HEK293 (cell line): ENCODE measurements around the gene PPP2R3A.

Experiments used
- CTCF ChIA-PET: fragments of 350-600 bp; formaldehyde crosslinking; extraction: SDS; loops from one replicate; lab custom pipeline; 2021; ENCODE audit warnings: antibody characterized with exemption; lab: Yijun Ruan, JAX
- POLR2A ChIA-PET: fragments of 300-600 bp; formaldehyde crosslinking; extraction: SDS; loops from one replicate; lab custom pipeline; 2020; ENCODE audit warnings: antibody characterized with exemption, inconsistent platforms; lab: Yijun Ruan, JAX
- H3K27ac ChIP-seq: fragments of 200-500 bp; sonication (Bioruptor generic); 2 replicates; pipeline ENCODE4 v1.5.1; 2014; ENCODE audit warnings: low read depth, low read length, control low read depth, inconsistent platforms; ENCODE audit errors: extremely low read depth
- H3K36me3 ChIP-seq, 2 experiments: fragments of 200-500 bp in 1 of 2; sonication (Bioruptor generic) in 1 of 2; 1 replicate in 1 of 2; 2 replicates in 1 of 2; pipeline ENCODE4 v1.5.1; 2014 to 2017; ENCODE audit warnings: inconsistent platforms in 2 of 2, low read length in 2 of 2; ENCODE audit not compliant: control insufficient read depth in 2 of 2, insufficient read depth in 1 of 2
- H3K4me1 ChIP-seq: fragments of 200-500 bp; sonication (Bioruptor generic); 2 replicates; pipeline ENCODE4 v1.5.1; 2014; ENCODE audit warnings: mild to moderate bottlenecking, low read length, inconsistent platforms; ENCODE audit not compliant: control insufficient read depth, insufficient read depth
- H3K4me3 ChIP-seq: 2 replicates; pipeline ENCODE4 v1.5.1; 2011; ENCODE audit warnings: low read depth, mild to moderate bottlenecking, control low read depth, low read length, moderate library complexity
- H3K9me3 ChIP-seq: fragments of 200-500 bp; sonication (Bioruptor generic); 2 replicates; pipeline ENCODE4 v1.5.1; 2014; ENCODE audit warnings: low read depth, low read length, inconsistent platforms; ENCODE audit not compliant: control insufficient read depth, insufficient read depth
- GFI1B ChIP-seq: fragments of 450-650 bp; formaldehyde crosslinking; IDR thresholded peaks from 2 replicates; pipeline ENCODE4 v1.5.1; 2016; ENCODE audit warnings: missing biosample characterization, missing genetic modification characterization
- HOXC10 ChIP-seq: sonication (generic); formaldehyde crosslinking; IDR thresholded peaks from 2 replicates; pipeline ENCODE4 v1.8.1; 2023; ENCODE audit warnings: mild to moderate bottlenecking, missing genetic modification reagents
- IKZF3 ChIP-seq: fragments of 450-650 bp; IDR thresholded peaks from 2 replicates; pipeline ENCODE4 v1.5.0; 2018; ENCODE audit warnings: missing biosample characterization, mild to moderate bottlenecking, missing genetic modification characterization, moderate library complexity
- MEIS1 ChIP-seq: sonication (generic); formaldehyde crosslinking; IDR thresholded peaks from 2 replicates; pipeline ENCODE4 v1.8.1; 2022; ENCODE audit warnings: missing genetic modification reagents, mild to moderate bottlenecking, borderline replicate concordance
- PRDM10 ChIP-seq: fragments of 450-650 bp; formaldehyde crosslinking; IDR thresholded peaks from 2 replicates; pipeline ENCODE4 v1.5.1; 2016; ENCODE audit warnings: missing biosample characterization, missing genetic modification characterization
- SP2 ChIP-seq: fragments of 450-650 bp; formaldehyde crosslinking; IDR thresholded peaks from 2 replicates; pipeline ENCODE4 v1.5.1; 2016; ENCODE audit warnings: missing biosample characterization, missing genetic modification characterization
- TCF7L2 ChIP-seq: IDR thresholded peaks from 2 replicates; pipeline ENCODE4 v1.6.1; 2011; ENCODE audit warnings: low read depth, mild to moderate bottlenecking, inconsistent platforms, low read length, moderate library complexity, borderline replicate concordance
- WT1 ChIP-seq: fragments of 450-650 bp; formaldehyde crosslinking; IDR thresholded peaks from 2 replicates; pipeline ENCODE4 v1.5.1; 2016; ENCODE audit warnings: missing biosample characterization, missing genetic modification characterization
- ZBTB6 ChIP-seq: fragments of 450-650 bp; formaldehyde crosslinking; IDR thresholded peaks from 2 replicates; pipeline ENCODE4 v1.5.1; 2017; ENCODE audit warnings: missing biosample characterization, missing genetic modification characterization
- ZEB2 ChIP-seq: fragments of 450-650 bp; formaldehyde crosslinking; IDR thresholded peaks from 2 replicates; pipeline ENCODE4 v1.5.1; 2016; ENCODE audit warnings: missing biosample characterization, missing genetic modification characterization
- ZNF155 ChIP-seq: fragments of 450-650 bp; formaldehyde crosslinking; IDR thresholded peaks from 2 replicates; pipeline ENCODE4 v1.5.1; 2016; ENCODE audit warnings: missing biosample characterization, missing genetic modification characterization
- ZNF169 ChIP-seq: fragments of 450-650 bp; formaldehyde crosslinking; IDR thresholded peaks from 2 replicates; pipeline ENCODE4 v1.5.1; 2016; ENCODE audit warnings: missing biosample characterization, missing genetic modification characterization
- ZNF2 ChIP-seq: fragments of 450-650 bp; formaldehyde crosslinking; IDR thresholded peaks from 2 replicates; pipeline ENCODE4 v1.5.1; 2016; ENCODE audit warnings: missing biosample characterization, missing genetic modification characterization
- ZNF23 ChIP-seq: fragments of 450-650 bp; formaldehyde crosslinking; IDR thresholded peaks from 2 replicates; pipeline ENCODE4 v1.5.1; 2016; ENCODE audit warnings: missing biosample characterization, missing genetic modification characterization, borderline replicate concordance
- ZNF239 ChIP-seq: fragments of 450-650 bp; formaldehyde crosslinking; IDR thresholded peaks from 2 replicates; pipeline ENCODE4 v1.5.1; 2016; ENCODE audit warnings: missing biosample characterization, missing genetic modification characterization
- ZNF311 ChIP-seq: fragments of 450-650 bp; formaldehyde crosslinking; IDR thresholded peaks from 2 replicates; pipeline ENCODE4 v1.5.1; 2017; ENCODE audit warnings: missing biosample characterization, missing genetic modification characterization, borderline replicate concordance
- ZNF416 ChIP-seq: fragments of 450-650 bp; formaldehyde crosslinking; IDR thresholded peaks from 2 replicates; pipeline ENCODE4 v1.5.1; 2016; ENCODE audit warnings: missing biosample characterization, missing genetic modification characterization
- ZNF514 ChIP-seq: fragments of 450-650 bp; formaldehyde crosslinking; IDR thresholded peaks from 2 replicates; pipeline ENCODE4 v1.5.1; 2016; ENCODE audit warnings: missing biosample characterization, missing genetic modification characterization
- ZNF529 ChIP-seq: fragments of 450-650 bp; formaldehyde crosslinking; IDR thresholded peaks from 2 replicates; pipeline ENCODE4 v1.5.1; 2017; ENCODE audit warnings: missing genetic modification characterization, missing biosample characterization; ENCODE audit not compliant: insufficient replicate concordance
- ZNF654 ChIP-seq: fragments of 450-650 bp; formaldehyde crosslinking; IDR thresholded peaks from 2 replicates; pipeline ENCODE4 v1.5.1; 2016; ENCODE audit warnings: low read depth, missing biosample characterization, missing genetic modification characterization
- ZNF664 ChIP-seq: fragments of 450-650 bp; formaldehyde crosslinking; IDR thresholded peaks from 2 replicates; pipeline ENCODE4 v1.5.1; 2016; ENCODE audit warnings: missing biosample characterization, missing genetic modification characterization
- ZNF670 ChIP-seq: fragments of 450-650 bp; formaldehyde crosslinking; IDR thresholded peaks from 2 replicates; pipeline ENCODE4 v1.5.1; 2016; ENCODE audit warnings: missing biosample characterization, missing genetic modification characterization, low read depth
- ZNF776 ChIP-seq: fragments of 450-650 bp; formaldehyde crosslinking; IDR thresholded peaks from 2 replicates; pipeline ENCODE4 v1.5.0; 2017; ENCODE audit warnings: missing biosample characterization, missing genetic modification characterization, borderline replicate concordance
- ZNF791 ChIP-seq: fragments of 450-650 bp; formaldehyde crosslinking; IDR thresholded peaks from 2 replicates; pipeline ENCODE4 v1.5.1; 2016; ENCODE audit warnings: missing biosample characterization, missing genetic modification characterization
- ZNF830 ChIP-seq: fragments of 450-650 bp; IDR thresholded peaks from 2 replicates; pipeline ENCODE4 v1.5.0; 2018; ENCODE audit warnings: missing biosample characterization, missing genetic modification characterization, low read depth, mild to moderate bottlenecking, moderate library complexity
- TF ChIP-seq, protein P1 (sequence below): fragments of 450-650 bp; formaldehyde crosslinking; IDR thresholded peaks from 2 replicates; pipeline ENCODE4 v1.5.1; 2017; ENCODE audit warnings: missing biosample characterization, missing genetic modification characterization

Gene PPP2R3A

DNA sequence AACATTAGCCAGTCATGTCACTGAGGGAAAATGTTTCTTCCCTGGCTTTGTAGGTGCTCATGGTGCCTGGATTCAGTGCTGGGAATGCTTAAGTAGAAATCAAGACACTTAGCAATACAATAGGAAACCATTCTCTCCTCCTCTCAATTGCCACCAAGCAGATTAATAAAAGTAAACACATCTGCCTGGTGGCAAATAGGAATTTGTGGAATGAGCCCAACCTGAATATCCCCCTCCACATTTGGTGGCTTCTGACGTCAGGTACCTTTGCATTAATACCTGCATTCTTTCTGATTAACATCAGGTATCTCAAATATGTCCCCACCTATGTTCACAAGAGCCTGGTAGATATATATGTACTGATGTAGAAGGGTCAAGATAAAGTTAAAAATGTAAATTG lies 42.7 kb downstream of the PPP2R3A start:
- POLR2A ChIA-PET: no interaction called here
- H3K9me3 ChIP-seq: no peaks in the 10 kb centered on the region
- no peak overlapping the region for H3K27ac ChIP-seq
- H3K36me3 ChIP-seq: no peaks in the 10 kb centered on the region
- TF ChIP-seq ZNF664 (tag by site-specific recombination) (no peak), ZNF239 (no peak), ZNF23 (tag by site-specific recombination) (no peak), WT1 (tag by site-specific recombination) (no peak), ZNF416 (tag by site-specific recombination) (no peak), TCF7L2 (no peak)
- no peaks in the 10 kb centered on the region for H3K4me1 ChIP-seq
- no peak overlapping the region for H3K4me3 ChIP-seq
- CTCF ChIA-PET: no interaction called here

GRCh38 chr3:136008732-136009470 lies 43.4 kb downstream of the PPP2R3A start:
- no peaks in the 10 kb centered on the region for H3K36me3 ChIP-seq
- no peak for TF ChIP-seq ZBTB6 (tag by site-specific recombination)
- TF ChIP-seq ZNF2 (tag by site-specific recombination): no peak
- TF ChIP-seq ZNF654: no peak
- TF ChIP-seq ZNF791 (tag by site-specific recombination): no peak
- TF ChIP-seq ZNF514 (tag by site-specific recombination): no peak
- no peak for TF ChIP-seq ZNF670 (tag by site-specific recombination)
- no peak for TF ChIP-seq ZNF529 (tag by site-specific recombination)
- TF ChIP-seq ZNF776 (tag by site-specific recombination): no peak
- TF ChIP-seq ZNF830 (tag by site-specific recombination): no peak
- H3K27ac ChIP-seq: no peak overlapping the region
- no peaks in the 10 kb centered on the region for H3K4me1 ChIP-seq
- POLR2A ChIA-PET: no interaction called here
- no peak overlapping the region for H3K4me3 ChIP-seq
- CTCF ChIA-PET: no interaction called here
- H3K9me3 ChIP-seq: no peaks in the 10 kb centered on the region

DNA sequence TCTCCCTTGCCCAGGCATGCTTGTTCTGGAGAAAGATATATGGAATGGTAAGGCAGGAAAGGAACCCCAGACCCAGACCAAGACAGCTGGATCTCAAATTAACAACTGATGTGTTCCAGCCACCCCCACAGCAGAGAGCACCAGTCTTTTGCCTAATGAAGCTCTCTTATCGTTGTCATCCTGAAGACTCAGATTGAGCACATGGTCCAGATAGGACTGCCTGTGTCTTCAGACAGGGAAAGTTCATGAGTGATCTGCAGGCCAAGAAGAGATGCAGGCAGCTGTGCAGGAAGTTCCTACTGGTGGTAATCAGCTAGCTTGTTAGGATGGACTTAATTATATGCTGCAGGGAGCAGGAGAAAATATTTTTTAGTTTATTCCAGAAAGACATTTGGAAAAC lies 53.3 kb downstream of the PPP2R3A start:
- Histone ChIP-seq H3K9me3 (no peaks in the 10 kb centered on the region), H3K4me3 (no peak overlapping the region), H3K4me1 (no peaks in the 10 kb centered on the region), H3K36me3 (no peaks in the 10 kb centered on the region), H3K27ac (no peak overlapping the region)
- ChIA-PET CTCF (interaction anchor here (1.4 kb wide), 1 partner anchor 23 kb away, joined by 6 read pairs; no protein-coding TSS in a partner anchor), POLR2A (no interaction called here)
- TF ChIP-seq MEIS1 (CRISPR knock-in tag): no peak
- TF ChIP-seq PRDM10 (tag by site-specific recombination): no peak
- TF ChIP-seq ZNF311 (tag by site-specific recombination): no peak
- TF ChIP-seq, protein P1, sequence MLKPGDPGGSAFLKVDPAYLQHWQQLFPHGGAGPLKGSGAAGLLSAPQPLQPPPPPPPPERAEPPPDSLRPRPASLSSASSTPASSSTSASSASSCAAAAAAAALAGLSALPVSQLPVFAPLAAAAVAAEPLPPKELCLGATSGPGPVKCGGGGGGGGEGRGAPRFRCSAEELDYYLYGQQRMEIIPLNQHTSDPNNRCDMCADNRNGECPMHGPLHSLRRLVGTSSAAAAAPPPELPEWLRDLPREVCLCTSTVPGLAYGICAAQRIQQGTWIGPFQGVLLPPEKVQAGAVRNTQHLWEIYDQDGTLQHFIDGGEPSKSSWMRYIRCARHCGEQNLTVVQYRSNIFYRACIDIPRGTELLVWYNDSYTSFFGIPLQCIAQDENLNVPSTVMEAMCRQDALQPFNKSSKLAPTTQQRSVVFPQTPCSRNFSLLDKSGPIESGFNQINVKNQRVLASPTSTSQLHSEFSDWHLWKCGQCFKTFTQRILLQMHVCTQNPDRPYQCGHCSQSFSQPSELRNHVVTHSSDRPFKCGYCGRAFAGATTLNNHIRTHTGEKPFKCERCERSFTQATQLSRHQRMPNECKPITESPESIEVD: no peak
- no peak for TF ChIP-seq ZNF664 (tag by site-specific recombination)
- no peak for TF ChIP-seq SP2 (tag by site-specific recombination)
- TF ChIP-seq ZNF514 (tag by site-specific recombination): no peak
- no peak for TF ChIP-seq ZEB2 (tag by site-specific recombination)
- no peak for TF ChIP-seq ZNF169 (tag by site-specific recombination)
- TF ChIP-seq GFI1B (tag by site-specific recombination): no peak
- no peak for TF ChIP-seq ZNF23 (tag by site-specific recombination)
- TF ChIP-seq ZNF416 (tag by site-specific recombination): no peak
- TF ChIP-seq ZNF155 (tag by site-specific recombination): no peak
- no peak for TF ChIP-seq HOXC10 (CRISPR knock-in tag)
- TF ChIP-seq IKZF3: no peak
